Sciatic nerve (tissue), 2 donors: ENCODE measurements around the gene UBN2. TPM values are rescaled to one million over a fixed set of nuclear protein-coding genes. Genes with fewer than 3 reads are reported as not detected.
A peak's percentile ranks its signal among the peaks of the same experiment; 100 is the strongest.
"Not testable (repeated sequence)": the region's sequence is repeated elsewhere in the genome, so short reads cannot be mapped to it uniquely, and the experiment has no call there.

Source experiments
- ATAC-seq: fragments of 200-7000 bp; cut with Tn5 transposase; one replicate; pipeline ENCODE4 v1.9.1; 2020; ENCODE audit warnings: mild to moderate bottlenecking, moderate library complexity
- DNase-seq: peaks from one replicate; pipeline ENCODE4 v3.0.0-alpha.2; 2020; ENCODE audit warnings: low spot score
- intact Hi-C: fragments of 100-400 bp; cut with DNase I; formaldehyde crosslinking; loops from one replicate; pipeline ENCODE4 v1.14.2; 2022
- total RNA-seq: library from RNA; stranded (reverse); fragmentation: NEBNext Ultra II Directional; extraction: Animal tissue kit (Norgen Biotek cat#: 25700); gene quantifications from one replicate; pipeline ENCODE4 v1.2.1, GENCODE V29; 2021
- donor health status: DM: no; HTN: no; CAD: no.
- donor health status: DM: no; HTN: no; CAD: no.

UBN2 gene
- total RNA-seq = 36.5 TPM

GRCh38 chr7:139230774-139231512, at the start of gene UBN2:
UBN2 (plus strand) TSS chr7:139231237; CDS start chr7:139231485, 248 bp downstream.
- peak; percentile 98 for DNase-seq
- intact Hi-C loops = no loop called here
- peak; percentile 99 for ATAC-seq

DNA sequence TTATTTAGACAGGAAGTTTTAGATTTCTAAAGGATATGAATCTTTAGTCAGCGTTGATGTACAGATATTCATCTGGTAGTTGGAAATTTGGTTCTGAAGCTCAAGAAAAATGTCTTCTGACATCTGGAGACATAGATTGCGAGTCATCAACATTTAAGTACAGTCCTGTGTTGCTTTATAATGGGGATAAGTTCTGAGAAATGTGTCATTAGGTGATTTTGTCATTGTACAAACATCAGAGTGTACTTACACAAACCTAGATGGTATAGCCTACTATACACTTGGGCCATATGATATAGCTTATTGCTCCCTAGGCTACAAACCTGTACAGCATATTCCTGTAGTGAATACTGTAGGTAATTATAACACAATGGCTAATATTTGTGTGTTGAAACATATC, 49.6 kb upstream of the UBN2 start:
- ATAC-seq = no peak
- DNase-seq = no peak
- intact Hi-C loops = no loop called here

GRCh38 chr7:139182363-139182762, 48.7 kb upstream of the UBN2 start:
- DNase-seq = no peak
- intact Hi-C loops = no loop called here
- ATAC-seq = no peak

DNA sequence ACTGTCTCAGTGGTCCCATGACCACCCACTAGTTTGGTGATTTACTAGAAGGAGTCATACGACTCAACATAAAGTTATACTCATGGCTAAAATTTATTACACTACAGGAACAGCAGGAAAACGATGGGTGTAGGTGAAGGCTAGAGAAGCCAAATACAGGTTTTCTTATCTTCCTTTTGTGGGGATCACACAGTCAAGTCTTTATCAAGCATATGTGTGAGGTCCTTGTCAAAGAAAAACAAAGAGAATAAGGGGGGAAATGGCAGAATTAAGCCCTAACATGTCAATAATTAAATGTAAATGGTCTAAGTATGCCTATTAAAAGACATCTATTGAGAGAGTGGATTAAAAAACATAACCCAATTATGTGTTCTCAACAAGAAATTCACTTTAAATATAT, 47.8 kb upstream of the UBN2 start:
- intact Hi-C loops = no loop called here
- no peak for DNase-seq
- ATAC-seq = no peak

DNA sequence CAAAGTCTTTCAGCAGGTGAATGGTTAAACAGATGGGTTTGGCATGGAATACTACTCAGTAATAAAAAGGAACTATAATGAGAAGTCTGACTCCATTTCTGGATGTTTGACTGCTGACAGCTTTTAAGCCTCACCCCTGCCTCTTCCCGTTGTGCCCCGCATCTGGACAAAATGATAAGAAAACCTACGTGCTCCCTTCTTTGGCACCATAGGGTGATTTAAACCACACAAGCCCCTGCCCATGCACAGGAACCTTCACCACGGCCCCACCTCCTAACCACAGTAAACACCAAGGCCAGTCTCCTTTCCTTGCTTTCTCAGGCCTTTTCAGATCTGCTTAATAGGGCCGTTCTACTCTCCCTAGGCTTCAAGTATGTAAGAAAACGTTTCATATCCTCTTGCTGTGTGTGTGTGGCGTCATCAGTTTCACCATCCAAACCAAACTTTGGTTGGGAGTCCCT, 47.1 kb upstream of the UBN2 start:
- intact Hi-C loops = no loop called here
- DNase-seq = no peak
- no peak for ATAC-seq

DNA sequence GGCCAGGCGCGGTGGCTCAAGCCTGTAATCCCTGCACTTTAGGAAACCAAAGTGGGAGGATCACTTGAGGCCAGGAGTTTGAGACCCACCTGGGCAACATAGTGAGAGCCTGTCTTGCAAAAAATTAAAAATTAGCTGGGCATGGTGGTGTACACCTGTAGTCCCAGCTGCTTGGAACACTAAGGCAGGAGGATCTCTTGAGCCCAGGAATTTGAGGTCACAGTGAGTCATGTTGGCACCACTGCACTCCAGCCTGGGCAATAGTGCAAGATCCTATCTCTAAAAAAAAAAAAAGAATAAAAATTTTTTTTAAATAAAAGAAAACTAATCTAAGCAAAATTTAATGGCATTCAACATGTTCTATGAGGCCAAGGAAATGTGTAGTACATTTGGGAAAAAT, 44.9 kb upstream of the UBN2 start:
- no peak for ATAC-seq
- intact Hi-C loops = no loop called here
- no peak for DNase-seq

- intact Hi-C loops = no loop called here
- no peak for DNase-seq
- ATAC-seq = no peak
Observed at GRCh38 chr7:139189357-139189756, 41.7 kb upstream of the UBN2 start.

DNA sequence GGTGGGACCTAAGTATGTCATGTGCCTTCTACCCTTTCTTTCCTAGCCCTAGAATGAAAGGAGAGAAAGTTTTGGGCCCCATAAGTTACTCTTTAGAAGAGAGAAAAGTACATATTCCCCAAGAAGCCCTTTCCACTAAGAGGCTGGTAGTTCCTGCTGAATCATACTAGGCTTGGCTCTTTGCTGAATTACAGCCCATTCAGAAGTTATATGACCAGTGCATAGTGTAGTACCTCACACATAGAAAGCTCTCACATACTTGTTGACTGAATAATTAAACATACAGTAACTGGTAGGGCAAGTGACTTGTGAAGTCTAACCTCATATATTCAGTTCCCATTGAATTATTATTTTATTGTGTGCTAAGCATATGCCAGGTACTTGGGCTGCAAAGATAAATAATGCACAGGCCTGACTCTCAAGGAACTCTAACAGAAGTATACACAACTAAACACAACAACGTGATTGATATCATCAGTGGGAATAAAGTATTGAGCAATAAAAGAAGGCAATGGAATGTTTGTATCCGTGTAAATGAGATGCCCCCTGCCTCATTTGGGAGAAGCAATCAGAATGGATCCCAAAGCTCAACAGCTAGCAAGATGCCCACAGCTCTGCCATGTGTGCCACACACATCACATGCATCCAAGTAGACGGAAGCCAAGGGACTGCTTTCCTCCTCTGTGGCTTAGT, 38.9 kb upstream of the UBN2 start:
- intact Hi-C loops = no loop called here
- ATAC-seq (no peak), DNase-seq (no peak)

- intact Hi-C loops = no loop called here
- no peak for ATAC-seq
- DNase-seq = no peak
Observed at GRCh38 chr7:139200382-139200781, 30.7 kb upstream of the UBN2 start.

DNA sequence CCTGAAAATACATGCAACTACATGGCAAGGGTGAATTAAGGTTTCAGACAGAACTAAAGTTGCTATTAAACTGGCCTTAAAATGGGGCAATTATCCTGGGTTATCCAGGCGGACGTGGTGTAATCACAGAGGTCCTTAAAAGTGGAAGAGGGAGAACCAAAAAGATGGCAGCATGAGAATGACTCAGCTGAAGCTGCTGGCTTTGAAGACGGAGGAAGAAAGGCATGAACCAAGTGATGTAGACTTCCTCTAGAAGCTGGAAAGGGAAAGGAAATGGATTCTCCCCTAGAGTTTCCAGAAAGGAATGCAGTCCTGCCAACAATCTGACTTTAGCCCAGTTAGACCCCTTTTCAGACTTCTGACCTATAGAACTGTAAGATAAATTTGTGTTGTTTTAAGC, 27.0 kb upstream of the UBN2 start:
- no peak for DNase-seq
- ATAC-seq = no peak
- intact Hi-C loops = no loop called here

- ATAC-seq (no peak), DNase-seq (no peak)
- intact Hi-C loops = no loop called here
Observed at GRCh38 chr7:139205843-139206242, 25.2 kb upstream of the UBN2 start.

- no peak for DNase-seq
- intact Hi-C loops = no loop called here
- no peak for ATAC-seq
Observed at GRCh38 chr7:139212133-139212532, 18.9 kb upstream of the UBN2 start.

DNA sequence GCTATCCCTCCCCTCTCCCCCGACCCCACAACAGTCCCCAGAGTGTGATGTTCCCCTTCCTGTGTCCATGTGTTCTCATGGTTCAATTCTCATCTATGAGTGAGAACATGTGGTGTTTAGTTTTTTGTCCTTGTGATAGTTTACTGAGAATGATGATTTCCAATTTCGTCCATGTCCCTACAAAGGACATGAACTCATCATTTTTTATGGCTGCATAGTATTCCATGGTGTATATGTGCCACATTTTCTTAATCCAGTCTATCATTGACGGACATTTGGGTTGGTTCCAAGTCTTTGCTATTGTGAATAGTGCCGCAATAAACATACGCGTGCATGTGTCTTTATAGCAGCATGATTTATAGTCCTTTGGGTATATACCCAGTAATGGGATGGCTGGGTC, 17.5 kb upstream of the UBN2 start:
- DNase-seq, ATAC-seq, intact Hi-C loops: not testable (repeated sequence)

DNA sequence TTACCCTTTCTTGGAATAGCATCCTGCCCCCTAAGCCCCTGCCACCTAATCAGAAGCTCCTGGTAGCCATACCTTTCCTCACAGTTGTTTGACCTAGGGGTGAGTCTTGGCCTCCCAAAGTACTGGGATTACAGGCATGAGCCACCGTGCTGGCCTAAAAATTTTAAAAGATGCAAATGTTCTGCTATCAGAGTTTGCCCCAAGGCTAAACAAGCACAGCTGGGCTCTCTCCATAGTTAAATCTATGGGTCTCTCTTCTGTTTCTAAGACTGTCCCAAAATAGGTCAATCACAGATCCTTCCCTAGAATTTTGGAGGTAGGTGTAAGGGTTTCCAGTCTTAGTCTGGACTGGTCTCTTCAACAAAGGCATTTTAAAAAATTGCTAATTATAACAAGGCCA, 12.9 kb upstream of the UBN2 start:
- DNase-seq = no peak
- no peak for ATAC-seq
- intact Hi-C loops = no loop called here

DNA sequence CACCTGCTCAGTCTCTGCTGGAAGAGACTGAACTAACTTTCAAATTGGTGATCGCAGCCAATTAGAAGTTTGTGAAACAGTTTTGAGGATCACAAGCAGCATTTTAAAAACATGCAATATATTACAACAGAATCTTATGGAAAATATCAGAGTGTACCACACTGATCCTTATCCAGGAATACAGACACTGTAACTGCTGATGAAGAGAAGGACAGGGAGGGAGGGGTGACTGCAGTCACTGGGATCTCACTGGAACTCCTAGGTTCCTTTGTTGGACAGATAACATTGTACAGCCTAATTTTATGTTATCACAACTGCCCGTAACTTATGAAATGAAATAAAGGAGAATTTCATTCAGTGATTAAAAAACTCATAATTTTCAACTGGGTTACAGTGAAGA, 6.8 kb upstream of the UBN2 start:
- ATAC-seq (no peak), DNase-seq (no peak)
- intact Hi-C loops = no loop called here

DNA sequence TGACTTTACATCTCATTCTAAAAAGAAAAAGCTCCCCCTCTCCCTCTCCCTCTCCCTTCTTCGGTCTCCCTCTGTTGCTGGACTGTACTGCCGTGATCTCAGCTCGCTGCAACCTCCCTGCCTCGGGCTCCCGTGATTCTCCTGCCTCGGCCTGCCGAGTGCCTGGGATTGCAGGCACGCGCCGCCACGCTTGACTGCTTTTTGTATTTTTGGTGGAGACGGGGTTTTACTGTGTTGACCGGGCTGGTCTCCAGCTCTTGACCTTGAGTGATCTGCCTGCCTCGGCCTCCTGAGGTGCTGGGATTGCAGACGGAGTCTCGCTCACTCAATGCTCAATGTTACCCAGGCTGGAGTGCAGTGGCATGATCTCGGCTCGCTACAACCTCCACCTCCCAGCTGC, 6.2 kb upstream of the UBN2 start:
- DNase-seq, ATAC-seq, intact Hi-C loops: not testable (repeated sequence)

DNA sequence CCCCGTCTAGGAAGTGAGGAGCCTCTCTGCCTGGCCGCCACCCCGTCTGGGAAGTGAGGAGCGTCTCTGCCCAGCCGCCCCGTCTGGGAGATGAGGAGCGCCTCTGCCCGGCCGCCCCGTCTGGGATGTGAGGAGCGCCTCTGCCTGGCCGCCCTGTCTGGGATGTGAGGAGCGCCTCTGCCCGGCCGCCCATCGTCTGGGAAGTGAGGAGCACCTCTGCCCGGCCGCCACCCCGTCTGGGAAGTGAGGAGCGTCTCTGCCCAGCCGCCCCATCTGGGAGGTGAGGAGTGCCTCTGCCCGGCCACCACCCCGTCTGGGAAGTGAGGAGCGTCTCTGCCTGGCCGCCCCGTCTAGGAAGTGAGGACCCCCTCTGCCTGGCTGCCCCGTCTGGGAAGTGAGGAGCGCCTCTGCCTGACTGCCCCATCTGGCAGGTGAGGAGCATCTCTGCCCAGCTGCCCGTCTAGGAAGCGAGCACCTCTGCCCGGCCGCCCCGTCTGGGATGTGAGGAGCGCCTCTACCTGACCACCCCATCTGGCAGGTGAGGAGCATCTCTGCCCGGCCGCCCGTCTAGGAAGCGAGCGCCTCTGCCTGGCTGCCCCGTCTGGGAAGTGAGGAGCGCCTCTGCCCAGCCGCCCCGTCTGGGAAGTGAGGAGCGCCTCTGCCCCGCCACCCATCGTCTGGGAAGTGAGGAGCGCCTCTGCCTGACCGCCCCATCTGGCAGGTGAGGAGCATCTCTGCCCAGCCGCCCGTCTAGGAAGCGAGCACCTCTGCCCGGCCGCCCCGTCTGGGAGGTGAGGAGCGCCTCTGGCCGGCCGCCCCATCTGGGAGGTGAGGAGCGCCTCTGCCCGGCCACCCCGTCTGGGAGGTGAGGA, 5.5 kb upstream of the UBN2 start:
- ATAC-seq, intact Hi-C loops, DNase-seq: not testable (repeated sequence)

DNA sequence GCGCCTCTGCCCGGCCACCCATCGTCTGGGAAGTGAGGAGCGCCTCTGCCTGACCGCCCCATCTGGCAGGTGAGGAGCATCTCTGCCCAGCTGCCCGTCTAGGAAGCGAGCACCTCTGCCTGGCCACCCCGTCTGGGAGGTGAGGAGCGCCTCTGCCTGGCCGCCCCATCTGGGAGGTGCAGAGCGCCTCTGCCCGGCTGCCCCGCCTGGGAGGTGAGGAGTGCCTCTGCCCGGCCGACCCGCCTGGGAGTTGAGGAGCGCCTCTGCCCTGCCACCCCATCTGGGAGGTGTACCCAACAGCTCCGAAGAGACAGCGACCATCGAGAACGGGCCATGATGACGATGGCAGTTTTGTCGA, 4.9 kb upstream of the UBN2 start:
- DNase-seq, ATAC-seq, intact Hi-C loops: not testable (repeated sequence)

DNA sequence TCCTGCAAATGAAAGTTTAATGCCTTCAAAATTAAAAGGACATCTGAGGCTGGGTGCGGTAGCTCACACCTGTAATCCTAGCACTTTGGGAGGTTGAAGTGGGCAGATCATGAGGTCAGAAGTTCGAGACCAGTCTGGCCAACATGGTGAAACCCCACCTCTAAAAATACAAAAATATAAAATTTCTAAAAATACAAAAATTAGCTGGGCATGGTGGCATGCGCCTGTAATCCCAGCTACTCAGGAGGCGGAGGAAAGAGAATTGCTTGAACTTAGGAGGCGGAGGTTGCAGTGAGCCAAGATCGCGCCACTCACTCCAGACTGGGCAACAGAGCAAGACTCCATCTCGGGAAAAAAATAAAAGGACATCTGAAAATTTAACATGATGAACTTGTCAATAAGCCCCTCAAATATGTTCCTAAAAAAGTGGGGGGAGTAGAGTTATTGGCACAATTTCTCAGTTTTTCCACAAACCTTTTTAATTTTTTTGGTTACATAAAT, 4.0 kb upstream of the UBN2 start:
- intact Hi-C loops, DNase-seq, ATAC-seq: not testable (repeated sequence)

GRCh38 chr7:139230023-139230422, 1.0 kb upstream of the UBN2 start:
- ATAC-seq (no peak), DNase-seq (no peak)
- intact Hi-C loops = no loop called here
